AG04449 (cell line): ENCODE data around the gene CDH1.
"Not testable (repeated sequence)": the region's sequence is repeated elsewhere in the genome, so short reads cannot be mapped to it uniquely, and the experiment has no call there.

Experiments used
- CTCF ChIA-PET: fragments of 350-600 bp; formaldehyde crosslinking; extraction: SDS; loops from one replicate; lab custom pipeline; 2021; ENCODE audit warnings: antibody characterized with exemption; lab: Yijun Ruan, JAX
- POLR2A ChIA-PET: fragments of 400-600, 350-600 bp; formaldehyde crosslinking; extraction: SDS; loops from one replicate; lab custom pipeline; 2020; ENCODE audit warnings: antibody characterized with exemption, inconsistent platforms; lab: Yijun Ruan, JAX
- DNase-seq: peaks from one replicate; pipeline ENCODE4 v3.0.0-alpha.2; 2010; ENCODE audit warnings: low read depth, low spot score
- H3K4me3 ChIP-seq: 2 replicates; pipeline ENCODE4 v1.5.1; 2011; ENCODE audit warnings: low read depth, mild to moderate bottlenecking, control low read depth, low read length
- TF ChIP-seq, protein P1 (sequence below): IDR thresholded peaks from one replicate; pipeline ENCODE4 v1.5.1; 2011; ENCODE audit warnings: mild to moderate bottlenecking, moderate library complexity, low read length, control low read depth, inconsistent platforms; ENCODE audit not compliant: insufficient read depth; ENCODE audit errors: missing control alignments

CDH1 gene

DNA sequence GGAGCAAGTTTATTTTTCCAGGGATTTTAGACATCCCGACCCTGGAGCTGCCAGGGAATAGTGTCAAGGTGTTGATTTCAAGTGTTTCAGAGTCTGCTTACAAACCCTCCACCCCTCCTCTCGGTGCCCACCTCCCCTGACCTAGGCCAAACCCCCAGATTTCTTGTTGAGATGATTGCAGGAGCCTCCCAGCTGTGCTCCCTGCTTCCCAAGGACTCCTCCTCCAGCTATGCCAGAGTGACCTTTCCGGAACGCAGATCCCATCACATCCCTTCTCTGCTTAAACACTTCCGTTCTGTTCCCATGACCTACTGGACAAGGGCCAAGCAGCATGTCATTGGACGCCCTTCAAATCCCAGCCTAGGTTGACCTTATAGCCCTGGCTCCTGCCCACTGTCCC, 23.7 kb upstream of the CDH1 start:
- CTCF ChIA-PET, result interaction anchor here (1.4 kb wide), 1 partner anchor 123 kb away, joined by 5 read pairs; no protein-coding TSS in a partner anchor

GRCh38 chr16:68715471-68715870, 21.6 kb upstream of the CDH1 start:
- ChIA-PET POLR2A (no interaction called here), CTCF (no interaction called here)
- TF ChIP-seq, protein P1, sequence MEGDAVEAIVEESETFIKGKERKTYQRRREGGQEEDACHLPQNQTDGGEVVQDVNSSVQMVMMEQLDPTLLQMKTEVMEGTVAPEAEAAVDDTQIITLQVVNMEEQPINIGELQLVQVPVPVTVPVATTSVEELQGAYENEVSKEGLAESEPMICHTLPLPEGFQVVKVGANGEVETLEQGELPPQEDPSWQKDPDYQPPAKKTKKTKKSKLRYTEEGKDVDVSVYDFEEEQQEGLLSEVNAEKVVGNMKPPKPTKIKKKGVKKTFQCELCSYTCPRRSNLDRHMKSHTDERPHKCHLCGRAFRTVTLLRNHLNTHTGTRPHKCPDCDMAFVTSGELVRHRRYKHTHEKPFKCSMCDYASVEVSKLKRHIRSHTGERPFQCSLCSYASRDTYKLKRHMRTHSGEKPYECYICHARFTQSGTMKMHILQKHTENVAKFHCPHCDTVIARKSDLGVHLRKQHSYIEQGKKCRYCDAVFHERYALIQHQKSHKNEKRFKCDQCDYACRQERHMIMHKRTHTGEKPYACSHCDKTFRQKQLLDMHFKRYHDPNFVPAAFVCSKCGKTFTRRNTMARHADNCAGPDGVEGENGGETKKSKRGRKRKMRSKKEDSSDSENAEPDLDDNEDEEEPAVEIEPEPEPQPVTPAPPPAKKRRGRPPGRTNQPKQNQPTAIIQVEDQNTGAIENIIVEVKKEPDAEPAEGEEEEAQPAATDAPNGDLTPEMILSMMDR, result no peak
- H3K4me3 ChIP-seq, result no peak overlapping the region
- DNase-seq, result no peak

More for the DNA sequence above, 23.7 kb upstream of the CDH1 start:
- no peak for DNase-seq
- TF ChIP-seq, protein P1, result no peak
- POLR2A ChIA-PET, result no interaction called here
- H3K4me3 ChIP-seq, result no peak overlapping the region

- H3K4me3 ChIP-seq, POLR2A ChIA-PET, DNase-seq: not testable (repeated sequence)
- CTCF ChIA-PET, result interaction anchor here (1.3 kb wide), 1 partner anchor 408 kb away, joined by 3 read pairs; no protein-coding TSS in a partner anchor
Measured at GRCh38 chr16:68716516-68716915, 20.6 kb upstream of the CDH1 start.

- TF ChIP-seq, protein P1, result no peak
- ChIA-PET CTCF (interaction anchor here (1.3 kb wide), 2 partner anchors 83 to 407 kb away, joined by 3 to 4 read pairs; no protein-coding TSS in a partner anchor), POLR2A (no interaction called here)
- no peak overlapping the region for H3K4me3 ChIP-seq
- DNase-seq, result no peak
Measured at GRCh38 chr16:68717684-68718083, 19.4 kb upstream of the CDH1 start.

GRCh38 chr16:68718590-68718989, 18.5 kb upstream of the CDH1 start:
- DNase-seq, result no peak
- TF ChIP-seq, protein P1, result no peak
- POLR2A ChIA-PET, result no interaction called here
- no peak overlapping the region for H3K4me3 ChIP-seq
- CTCF ChIA-PET, result interaction anchor here (1.3 kb wide), 1 partner anchor 82 kb away, joined by 4 read pairs; no protein-coding TSS in a partner anchor

DNA sequence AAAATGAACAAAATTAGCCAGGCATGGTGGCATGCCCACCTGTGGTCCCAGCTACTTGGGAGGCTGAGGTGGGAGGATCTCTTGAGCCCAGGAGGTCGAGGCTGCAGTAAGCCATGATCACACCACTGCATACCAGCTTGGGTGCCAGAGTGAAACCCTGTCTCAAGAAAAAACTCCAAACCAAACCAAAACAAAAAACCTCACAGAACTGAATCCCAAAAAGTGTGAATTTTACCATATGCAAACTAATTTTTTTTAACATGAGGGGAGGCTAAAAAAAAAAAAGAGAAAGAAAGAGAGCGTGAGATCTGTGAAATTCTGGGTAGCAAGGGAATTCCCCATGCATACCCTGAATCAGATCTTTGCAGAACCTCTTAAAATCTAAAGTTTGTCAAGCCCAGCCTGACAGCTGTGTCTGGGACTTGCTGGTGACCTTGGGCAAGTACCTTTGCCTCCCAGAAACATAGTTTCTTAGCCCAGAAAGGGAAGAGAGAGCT, 17.1 kb upstream of the CDH1 start:
- no peak overlapping the region for H3K4me3 ChIP-seq
- DNase-seq, result no peak
- POLR2A ChIA-PET, result no interaction called here
- TF ChIP-seq, protein P1, result no peak
- CTCF ChIA-PET, result no interaction called here
